ENCODE data around the gene CXCL3.

- TF ChIP-seq EZH2 (IDR thresholded peaks at IDR 0.05; ENCODE audit: insufficient read depth, low read length) (no peak), CTCF (IDR thresholded peaks at IDR 0.05; ENCODE audit: insufficient read depth, low read depth, low read length) (no peak)
Observed at GRCh38 chr4:74087481-74087880, 49.0 kb upstream of the CXCL3 start.

Measured in astrocyte (in vitro differentiated cells and primary cell).